Measurements from ENCODE around the gene ENTPD5.
"Not testable (repeated sequence)": the region's sequence is repeated elsewhere in the genome, so short reads cannot be mapped to it uniquely, and the experiment has no call there.

The ENTPD5 gene, protein sequence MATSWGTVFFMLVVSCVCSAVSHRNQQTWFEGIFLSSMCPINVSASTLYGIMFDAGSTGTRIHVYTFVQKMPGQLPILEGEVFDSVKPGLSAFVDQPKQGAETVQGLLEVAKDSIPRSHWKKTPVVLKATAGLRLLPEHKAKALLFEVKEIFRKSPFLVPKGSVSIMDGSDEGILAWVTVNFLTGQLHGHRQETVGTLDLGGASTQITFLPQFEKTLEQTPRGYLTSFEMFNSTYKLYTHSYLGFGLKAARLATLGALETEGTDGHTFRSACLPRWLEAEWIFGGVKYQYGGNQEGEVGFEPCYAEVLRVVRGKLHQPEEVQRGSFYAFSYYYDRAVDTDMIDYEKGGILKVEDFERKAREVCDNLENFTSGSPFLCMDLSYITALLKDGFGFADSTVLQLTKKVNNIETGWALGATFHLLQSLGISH

GRCh38 chr14:74018586-74019407 lies at the start of gene ENTPD5, which contains the start of gene BBOF1:
TSS of gene ENTPD5 (minus strand) at chr14:74019288. CDS start at chr14:73988102, 31,186 bp downstream.
TSS of gene BBOF1 (plus strand) at chr14:74019349. CDS start at chr14:74019479, 130 bp downstream.
- DNase-seq, result peak; percentile 45

- DNase-seq, result no peak
These were observed 46.9 kb upstream of the ENTPD5 start for GRCh38 chr14:74065746-74066575.

DNA sequence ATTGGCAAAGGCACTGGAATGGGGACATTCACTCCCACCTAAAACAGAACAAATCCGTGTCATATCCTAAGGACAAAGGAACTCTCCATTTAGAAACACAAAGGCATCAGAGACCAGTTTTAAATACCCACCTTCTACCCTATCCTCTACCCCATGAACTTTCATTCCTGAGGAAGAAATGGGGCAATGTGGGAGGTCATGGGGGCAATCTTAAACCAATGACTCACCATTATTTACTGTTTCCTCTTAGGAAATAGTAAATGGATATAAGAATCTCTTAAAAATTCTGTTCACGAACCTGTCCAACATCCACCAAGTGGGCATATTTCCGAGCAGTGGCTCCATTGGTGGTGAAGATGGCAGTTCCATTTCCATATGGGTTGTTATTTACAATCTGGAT lies 45.8 kb upstream of the ENTPD5 start:
- no peak for DNase-seq

DNA sequence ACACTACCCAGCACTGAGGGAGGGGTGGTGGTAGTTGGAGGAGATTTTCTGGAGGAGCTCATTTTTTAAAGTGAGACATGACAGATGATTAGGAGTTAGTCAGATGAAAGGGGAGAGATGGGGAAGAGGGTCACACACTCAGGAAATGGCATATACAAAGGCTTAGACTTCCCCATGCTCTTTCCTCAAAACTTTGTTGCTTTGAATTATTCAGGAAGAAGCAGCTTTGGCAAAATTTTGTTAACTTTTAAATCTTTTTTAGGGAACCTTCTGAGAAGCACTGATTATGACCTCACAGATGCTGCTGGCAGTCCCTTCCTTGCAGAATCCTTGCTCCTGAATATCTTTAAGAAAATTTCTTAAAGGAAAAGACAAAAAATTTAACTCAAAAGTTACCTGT lies 45.3 kb upstream of the ENTPD5 start:
- DNase-seq, result no peak

DNA sequence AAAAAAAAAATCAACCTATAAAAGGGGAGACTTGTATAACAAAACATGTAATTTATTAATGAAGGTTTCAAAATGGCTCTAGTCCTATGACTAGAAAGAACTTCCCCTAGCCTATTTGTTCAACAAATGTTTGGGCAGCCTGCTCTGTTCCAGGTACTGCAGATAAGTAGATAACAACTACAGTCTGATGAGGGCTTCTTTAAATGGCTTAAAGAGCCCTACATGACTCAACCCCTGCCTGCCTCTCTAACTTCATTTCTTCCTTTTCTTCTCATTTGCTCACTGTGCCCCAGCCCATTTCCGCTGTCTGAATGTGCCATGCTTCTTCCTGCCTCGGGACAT lies 43.7 kb upstream of the ENTPD5 start:
- no peak for DNase-seq

DNA sequence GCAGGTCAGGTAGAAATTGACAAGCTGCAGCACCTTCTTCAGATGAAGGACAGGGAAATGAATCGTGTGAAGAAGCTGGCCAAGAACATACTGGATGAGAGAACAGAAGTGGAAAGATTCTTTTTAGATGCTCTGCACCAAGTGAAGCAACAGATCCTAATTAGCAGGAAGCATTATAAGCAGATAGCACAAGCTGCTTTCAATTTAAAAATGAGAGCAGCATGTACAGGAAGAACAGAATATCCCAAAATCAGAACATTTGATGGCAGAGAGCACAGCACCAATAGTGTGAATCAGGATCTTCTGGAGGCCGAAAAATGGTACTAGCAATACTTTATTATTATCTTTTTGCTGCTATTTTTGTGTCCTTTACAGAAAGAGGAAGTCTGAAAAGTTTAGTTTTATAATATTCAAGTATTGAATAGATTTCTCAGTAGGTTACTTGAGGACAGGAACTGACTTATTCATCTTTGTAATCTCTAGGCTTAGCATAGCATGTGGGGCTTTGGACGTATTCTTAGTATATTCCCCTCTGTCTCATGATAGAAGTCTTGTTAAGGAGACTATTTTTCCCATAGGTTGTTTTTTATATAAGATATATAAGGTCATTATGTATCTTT lies 30.9 kb upstream of the ENTPD5 start:
- no peak for DNase-seq

DNA sequence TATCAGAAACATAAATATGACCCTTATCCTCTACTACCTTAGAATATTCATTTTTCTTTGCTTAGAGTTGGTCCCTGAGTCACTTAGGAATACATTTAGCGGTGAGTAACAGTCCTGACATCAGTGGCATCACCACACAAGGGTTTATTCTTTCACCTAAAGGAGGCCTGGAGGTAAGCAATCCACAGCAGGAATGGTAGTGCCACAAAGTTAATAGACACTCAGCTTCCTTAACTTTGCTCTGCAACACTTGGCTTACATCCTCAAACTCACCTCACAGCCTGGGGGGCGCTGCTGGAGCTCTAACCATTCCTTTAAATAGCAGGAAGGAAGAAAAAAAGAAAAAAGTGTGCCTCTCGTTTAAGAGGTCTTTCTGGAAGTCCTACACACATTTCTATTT lies 29.2 kb upstream of the ENTPD5 start:
- DNase-seq, result no peak

GRCh38 chr14:74045522-74045921 lies 26.4 kb upstream of the ENTPD5 start:
- no peak for DNase-seq

DNA sequence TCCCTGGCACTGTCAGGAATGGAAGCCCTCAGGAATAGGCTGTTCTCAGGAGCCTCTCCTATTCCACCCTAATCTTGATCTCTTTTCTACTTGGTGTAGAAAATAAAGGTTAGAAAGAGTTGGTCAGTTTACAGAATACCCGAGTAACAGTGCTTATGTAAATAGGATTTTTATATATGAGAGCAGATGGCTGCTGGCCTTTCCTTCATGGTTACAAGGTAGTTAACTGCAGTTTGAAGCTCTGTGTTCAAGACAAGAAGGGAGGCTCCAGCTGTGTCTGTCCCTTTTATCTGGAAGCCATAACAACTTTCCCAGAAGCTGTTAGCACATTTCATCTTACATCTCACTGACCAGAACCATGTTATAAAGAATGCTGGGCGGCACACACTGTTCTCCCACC lies 23.2 kb upstream of the ENTPD5 start:
- DNase-seq, result no peak

- DNase-seq, result peak; percentile 39
These were observed 19.2 kb upstream of the ENTPD5 start for GRCh38 chr14:74038020-74038859.

DNA sequence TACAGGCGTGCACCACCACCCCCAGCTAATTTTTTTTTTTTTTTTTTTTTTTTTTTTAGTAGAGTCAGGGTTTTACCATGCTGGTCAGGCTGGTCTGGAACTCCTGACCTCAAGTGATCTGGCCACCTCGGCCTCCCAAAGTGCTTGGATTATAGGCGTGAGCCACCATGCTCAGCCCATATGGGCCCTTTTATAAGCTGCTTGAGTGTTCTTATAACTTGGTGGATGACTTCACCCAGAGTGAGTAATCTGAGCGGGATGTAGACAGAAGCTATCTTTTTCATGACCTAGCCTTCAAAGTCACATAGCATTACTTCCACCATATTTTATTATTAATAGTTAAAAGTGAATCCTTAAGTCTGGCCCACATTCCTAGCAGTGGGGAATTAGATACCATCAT lies 16.5 kb upstream of the ENTPD5 start:
- DNase-seq, result peak; percentile 5

- no peak for DNase-seq
These were observed 15.5 kb upstream of the ENTPD5 start for GRCh38 chr14:74034572-74034971.

GRCh38 chr14:74029136-74029535 lies 10.0 kb upstream of the ENTPD5 start:
- DNase-seq, result no peak

GRCh38 chr14:74022346-74022745 lies 3.3 kb upstream of the ENTPD5 start:
- DNase-seq, result no peak

DNA sequence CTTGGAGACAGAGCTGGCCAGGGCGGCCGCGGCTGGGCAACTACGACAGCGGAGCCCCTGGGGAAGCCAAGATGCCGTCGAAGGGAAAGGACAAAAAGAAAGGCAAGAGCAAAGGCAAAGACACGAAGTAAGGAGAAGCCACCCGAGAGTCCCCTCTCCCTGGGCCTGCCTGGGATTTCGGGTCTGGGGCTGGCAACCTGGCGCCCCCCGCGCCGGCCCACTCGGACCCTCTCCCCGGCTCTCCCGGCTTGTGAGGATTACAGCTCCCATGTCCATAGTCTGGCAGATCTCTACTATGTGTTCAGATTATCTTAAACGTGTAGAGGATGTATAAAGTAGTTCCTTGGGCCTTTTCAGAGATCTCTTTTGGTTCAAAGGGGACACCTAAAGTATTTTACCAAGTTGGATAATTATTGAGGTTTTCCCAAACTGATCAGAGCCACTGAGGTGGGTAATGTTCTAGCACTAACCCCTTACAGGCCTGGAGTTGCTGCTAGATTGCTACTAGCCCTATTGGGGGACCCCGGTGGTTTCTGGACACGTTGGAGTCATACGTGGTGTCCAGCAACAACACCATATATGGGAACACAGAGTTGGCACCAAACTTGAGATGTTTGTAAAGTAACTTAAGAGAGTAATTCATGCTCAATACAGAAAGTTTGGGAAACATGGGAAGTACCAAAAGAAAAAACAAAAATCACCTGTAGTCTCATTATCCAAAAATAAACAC lies 485 bp upstream of the ENTPD5 start:
- DNase-seq, result no peak

DNA sequence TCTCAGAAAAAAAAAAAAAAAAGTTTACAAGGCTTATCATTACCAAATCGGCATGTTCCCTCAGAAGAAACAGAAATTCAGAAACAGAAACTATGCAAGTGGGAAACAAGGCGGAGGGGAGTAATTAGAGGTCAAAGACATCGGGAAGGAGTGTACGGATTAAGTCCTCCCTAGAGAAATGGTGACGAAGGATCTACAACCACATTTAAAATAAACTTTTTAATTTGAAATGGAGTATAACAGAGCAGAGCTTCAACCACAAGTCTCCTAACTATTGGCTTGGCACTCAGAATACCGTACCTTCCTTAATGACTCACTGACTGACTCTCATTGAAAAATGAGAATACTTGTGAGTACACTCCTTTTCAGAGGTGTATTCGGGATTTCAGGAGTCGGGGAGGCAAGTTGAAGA lies 908 bp downstream of the ENTPD5 start:
- no peak for DNase-seq

DNA sequence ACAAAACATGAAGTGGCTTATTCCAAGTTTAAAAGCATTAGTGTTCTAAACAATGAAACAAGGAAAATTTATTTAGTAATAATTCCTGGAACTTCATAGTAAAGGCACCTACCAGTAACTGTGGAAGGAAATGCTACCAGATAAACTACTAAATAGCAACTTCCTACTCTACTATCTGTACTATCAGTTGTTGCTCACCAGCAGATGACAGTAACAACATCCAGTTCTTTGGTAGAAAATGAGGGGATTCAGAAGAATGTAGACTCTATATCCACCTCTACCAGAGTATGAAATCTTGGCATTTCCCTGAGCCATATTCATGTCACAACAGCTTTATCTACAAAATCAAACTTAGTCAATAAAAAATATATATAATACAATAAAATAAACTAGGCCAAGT lies 3.1 kb downstream of the ENTPD5 start:
- no peak for DNase-seq

- DNase-seq, result no peak
These were observed 3.9 kb downstream of the ENTPD5 start for GRCh38 chr14:74015176-74015575.

DNA sequence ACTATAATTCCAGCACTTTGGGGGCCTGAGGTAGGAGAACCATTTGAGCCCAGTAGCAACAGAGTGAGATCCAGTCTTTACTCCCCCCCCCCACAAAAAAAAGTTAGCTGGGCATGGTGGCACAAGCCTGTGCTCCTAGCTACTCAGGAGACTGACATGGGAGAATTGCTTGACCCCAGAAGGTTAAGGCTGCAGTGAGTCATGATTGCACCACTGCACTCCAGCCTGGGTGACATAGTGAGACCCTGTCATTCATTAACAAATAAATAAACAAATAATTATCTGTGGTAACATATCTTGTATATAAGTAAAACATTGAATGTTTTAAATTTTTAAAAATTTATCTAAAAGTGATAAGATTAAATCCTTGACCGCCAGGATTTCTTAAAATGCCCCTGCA lies 4.8 kb downstream of the ENTPD5 start:
- DNase-seq, result no peak

DNA sequence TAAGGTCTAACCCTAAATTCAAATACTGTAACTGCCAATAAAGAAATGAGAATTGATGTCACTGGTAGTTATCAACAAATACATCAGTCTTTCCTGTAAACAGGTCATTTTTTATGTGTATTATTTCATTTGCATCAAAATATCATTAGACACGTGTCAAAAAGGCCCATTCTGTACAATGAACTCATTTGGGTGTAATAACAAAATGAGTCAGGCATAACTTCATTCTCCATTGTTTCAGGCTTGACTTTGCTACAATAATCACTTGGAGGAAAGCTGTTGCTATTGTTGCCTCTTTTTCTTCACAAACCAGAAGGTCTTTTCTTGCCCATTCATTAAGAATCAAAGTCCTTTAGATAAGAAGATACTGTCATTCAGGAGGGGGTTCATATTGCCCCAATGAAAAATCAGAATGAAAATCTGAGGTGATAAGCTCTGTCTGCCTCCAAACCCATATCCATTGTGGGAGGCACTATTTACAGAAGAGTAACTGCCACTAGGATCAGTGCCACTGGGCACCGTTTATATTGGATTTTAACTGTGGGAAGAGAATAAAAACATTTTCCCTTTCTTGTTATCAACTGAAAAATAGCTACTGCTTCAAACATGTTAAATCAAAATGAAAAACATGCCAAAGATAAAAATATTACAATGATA lies 10.1 kb downstream of the ENTPD5 start:
- no peak for DNase-seq

- not testable (repeated sequence) for DNase-seq
These were observed 13.4 kb downstream of the ENTPD5 start for GRCh38 chr14:74005664-74006063.

Data from NCI-H524 treated with DMSO at 0.1 percent for 48 hours (cell line).